Activated CD4-positive, alpha-beta T cell treated with anti-CD3 and anti-CD28 coated beads, Interleukin-2, amount 50 U/mL, for 48 hours (primary cell): Measurements from ENCODE around the gene ALAS2.
"Not testable (repeated sequence)": the region's sequence is repeated elsewhere in the genome, so short reads cannot be mapped to it uniquely, and the experiment has no call there.

Experiments used
- DNase-seq, 2 experiments: peaks; one replicate each; pipeline ENCODE4 v3.0.0-alpha.2; 2020

The ALAS2 gene

GRCh38 chrX:55030271-55031205 lies at the start of gene ALAS2:
ALAS2 (minus strand) TSS chrX:55030977; CDS start chrX:55026000, 4,977 bp downstream.
- DNase-seq, result no peak

GRCh38 chrX:55074851-55075467 lies 44.2 kb upstream of the ALAS2 start, which contains the start of gene PAGE2B:
PAGE2B (plus strand) TSS chrX:55075030; CDS start chrX:55076042, 1,012 bp downstream.
- DNase-seq, result no peak

- no peak for DNase-seq
These were observed 41.5 kb upstream of the ALAS2 start for GRCh38 chrX:55072286-55072685.

GRCh38 chrX:55067180-55067579 lies 36.4 kb upstream of the ALAS2 start:
- DNase-seq, result not testable (repeated sequence)

GRCh38 chrX:55057675-55058249 lies 27.0 kb upstream of the ALAS2 start:
- DNase-seq, result peak; percentile 6 to 23

GRCh38 chrX:55056820-55057674 lies 26.3 kb upstream of the ALAS2 start:
- peak in 1 of 2 experiments; percentile 3 for DNase-seq

- not testable (repeated sequence) for DNase-seq
These were observed 19.8 kb upstream of the ALAS2 start for GRCh38 chrX:55050599-55050998.

- DNase-seq, result no peak
These were observed 10.7 kb upstream of the ALAS2 start for GRCh38 chrX:55041514-55041913.

GRCh38 chrX:55039471-55039870 lies 8.7 kb upstream of the ALAS2 start:
- DNase-seq, result no peak

GRCh38 chrX:55033429-55033828 lies 2.7 kb upstream of the ALAS2 start:
- no peak for DNase-seq

GRCh38 chrX:55029291-55029690 lies 1.5 kb downstream of the ALAS2 start:
- no peak for DNase-seq

- no peak for DNase-seq
These were observed 2.2 kb downstream of the ALAS2 start for GRCh38 chrX:55028611-55029010.

- no peak for DNase-seq
These were observed 2.7 kb downstream of the ALAS2 start for GRCh38 chrX:55028040-55028439.

GRCh38 chrX:55026840-55027239 lies 3.9 kb downstream of the ALAS2 start:
- no peak for DNase-seq

- DNase-seq, result no peak
These were observed 4.6 kb downstream of the ALAS2 start for GRCh38 chrX:55026143-55026542.

- DNase-seq, result no peak
These were observed 15.9 kb downstream of the ALAS2 start for GRCh38 chrX:55014897-55015299.

- DNase-seq, result no peak
These were observed 19.5 kb downstream of the ALAS2 start for GRCh38 chrX:55011294-55011693.

- peak in 1 of 2 experiments; percentile 4 for DNase-seq
These were observed 22.0 kb downstream of the ALAS2 start for GRCh38 chrX:55008571-55009358.

- DNase-seq, result no peak
These were observed 23.1 kb downstream of the ALAS2 start for GRCh38 chrX:55007656-55008055.

GRCh38 chrX:55006827-55007621 lies 23.8 kb downstream of the ALAS2 start:
- DNase-seq, result no peak

- DNase-seq, result no peak
These were observed 25.5 kb downstream of the ALAS2 start for GRCh38 chrX:55005256-55005655.
